Stimulated activated CD4-positive, alpha-beta T cell treated with anti-CD3 and anti-CD28 coated beads, Interleukin-4, amount 100 ng/mL, for 4 hours (primary cell): ENCODE results near the gene ZNF729.
"Not testable (repeated sequence)": the region's sequence is repeated elsewhere in the genome, so short reads cannot be mapped to it uniquely, and the experiment has no call there.

Source experiments
- DNase-seq, 2 experiments: peaks; one replicate each; pipeline ENCODE4 v3.0.0-alpha.2; 2020

ZNF729 gene

DNA sequence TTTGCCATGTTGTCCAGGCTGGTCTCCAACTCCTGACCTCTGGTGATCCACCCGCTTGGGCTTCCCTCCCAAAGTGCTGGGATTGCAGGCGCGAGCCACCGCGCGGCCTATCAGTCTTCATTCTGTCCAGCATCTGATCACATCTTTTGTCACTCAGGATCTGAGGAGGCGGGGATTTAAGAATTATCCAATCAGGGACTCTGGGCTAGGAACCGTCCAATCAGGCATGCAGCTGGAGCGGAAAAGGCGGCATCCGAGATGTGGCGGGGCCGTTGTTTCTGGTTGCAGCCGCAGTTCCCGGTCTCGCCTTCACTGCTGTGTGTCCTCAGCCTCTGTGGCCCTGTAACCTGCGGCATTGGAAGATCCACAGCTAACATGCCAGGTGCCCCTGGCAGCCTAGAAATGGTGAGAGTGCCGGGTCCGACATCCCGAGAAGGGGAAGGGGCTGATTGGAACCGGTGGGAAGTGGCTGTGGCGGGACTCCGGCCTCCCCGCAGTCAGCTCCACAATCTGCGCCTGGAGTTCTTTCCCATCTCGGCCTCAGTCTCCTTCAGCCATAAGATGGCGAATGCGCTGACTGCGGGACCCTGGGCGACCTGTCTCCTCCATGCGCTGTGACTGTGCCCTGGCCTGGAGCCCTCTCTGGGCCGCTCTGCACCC lies at the start of gene ZNF729:
TSS of gene ZNF729 (plus strand) at position 291 of the 660 bp plus-strand sequence. CDS start at position 376, 85 bp downstream.
- DNase-seq, result no peak

DNA sequence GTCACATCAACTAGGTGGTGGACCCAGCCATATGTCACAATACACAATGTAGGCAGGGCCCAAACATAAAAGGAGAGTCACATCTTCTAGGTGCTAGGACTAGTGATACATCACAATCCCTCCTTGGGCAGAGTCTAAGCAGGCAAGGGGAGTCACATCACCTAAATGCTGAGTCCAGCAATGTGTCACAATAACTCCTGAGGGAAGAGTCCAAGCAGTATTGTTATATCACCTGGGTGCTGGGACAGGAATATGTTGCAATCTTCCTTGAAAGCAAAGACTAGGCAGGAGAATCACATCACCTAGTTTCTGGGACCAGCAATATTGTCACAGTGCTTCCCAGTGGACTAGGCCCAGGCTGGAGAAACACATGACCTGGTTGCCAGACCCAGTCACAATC lies 29.4 kb upstream of the ZNF729 start:
- DNase-seq, result no peak

- DNase-seq, result no peak
Measured at GRCh38 chr19:22257381-22257780, 28.9 kb upstream of the ZNF729 start.

GRCh38 chr19:22257916-22258315 lies 28.3 kb upstream of the ZNF729 start:
- no peak for DNase-seq

DNA sequence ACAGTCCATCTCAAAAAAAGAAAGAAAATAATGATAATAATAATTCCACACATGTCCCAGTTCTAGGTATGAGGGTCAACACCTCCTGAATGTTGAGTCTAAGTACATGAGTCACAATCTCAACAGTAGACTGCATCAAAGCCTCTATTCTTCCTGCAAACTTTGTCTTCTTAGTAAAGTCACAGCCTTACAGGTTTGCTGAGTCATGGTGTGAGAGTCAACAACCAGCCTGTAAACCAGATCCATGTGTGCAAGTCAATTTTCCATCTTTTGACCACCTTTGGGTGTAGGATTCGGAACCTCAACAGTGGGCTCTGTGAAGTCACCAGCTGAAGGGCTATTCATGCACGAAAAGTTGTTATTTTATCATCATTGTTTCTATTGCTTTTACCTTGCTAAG lies 25.7 kb upstream of the ZNF729 start:
- no peak for DNase-seq

DNA sequence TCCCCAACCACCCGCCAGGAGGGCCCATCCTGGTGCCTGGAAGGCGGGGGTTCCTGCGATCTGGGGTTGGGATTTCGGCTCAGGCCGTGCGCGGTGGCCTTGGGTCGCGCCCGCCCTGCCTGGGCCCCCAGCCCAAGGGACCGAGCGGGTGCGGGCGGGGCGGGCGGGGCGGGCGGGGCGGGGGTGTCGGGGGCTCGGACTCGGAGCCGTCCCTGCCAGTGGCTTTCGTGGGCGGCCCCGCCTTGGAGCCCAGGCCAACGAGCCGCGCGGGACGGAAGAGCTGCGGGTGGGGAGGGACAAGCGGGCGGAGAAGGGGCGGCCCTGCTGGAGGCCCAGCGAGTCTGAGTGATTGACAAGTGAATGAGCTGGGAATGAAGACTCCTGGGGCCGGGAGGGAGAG lies 24.6 kb upstream of the ZNF729 start:
- DNase-seq, result no peak

DNA sequence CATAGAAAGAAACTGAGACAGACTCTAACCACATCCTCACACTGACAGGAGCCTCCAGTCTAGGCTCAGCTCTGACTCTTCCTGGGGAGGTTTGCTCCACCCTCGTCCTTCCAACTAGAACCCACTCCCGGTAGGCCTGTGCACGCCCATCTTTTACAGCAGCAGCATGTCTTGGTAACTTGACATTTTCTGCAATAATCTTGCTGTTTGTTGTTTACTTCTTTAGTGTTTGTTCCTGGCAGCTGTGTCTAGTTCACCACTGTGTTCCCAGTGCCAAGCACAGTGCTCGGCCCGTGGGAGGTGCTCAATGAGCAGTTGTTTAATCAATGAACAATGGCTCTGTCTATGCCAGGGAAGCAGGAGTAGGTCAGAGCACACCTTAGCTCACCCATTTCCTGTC lies 23.1 kb upstream of the ZNF729 start:
- no peak for DNase-seq

GRCh38 chr19:22321554-22321953 lies 35.3 kb downstream of the ZNF729 start:
- not testable (repeated sequence) for DNase-seq

- DNase-seq, result no peak
Measured at GRCh38 chr19:22326219-22326618, 40.0 kb downstream of the ZNF729 start.

DNA sequence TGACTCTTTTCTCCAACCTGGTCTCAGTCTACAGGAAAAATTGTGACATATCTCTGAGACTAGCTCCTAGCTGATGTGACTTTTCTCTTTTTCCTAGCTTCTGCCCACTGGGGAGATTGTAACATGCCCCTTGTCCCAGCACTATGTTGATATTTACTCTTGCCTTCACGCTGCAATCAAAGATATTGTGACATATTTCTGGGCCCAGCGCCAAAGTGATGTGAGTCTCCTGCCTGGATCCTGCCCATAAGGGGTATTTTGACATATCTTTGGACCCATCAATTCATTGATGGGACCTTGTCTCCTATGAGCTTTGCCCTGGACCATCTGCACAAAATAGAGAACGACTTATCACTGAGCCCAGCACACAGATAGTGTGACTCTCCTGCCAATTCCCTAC lies 41.1 kb downstream of the ZNF729 start:
- DNase-seq, result no peak

GRCh38 chr19:22331521-22331920 lies 45.3 kb downstream of the ZNF729 start:
- no peak for DNase-seq

- no peak for DNase-seq
Measured at GRCh38 chr19:22332924-22333323, 46.7 kb downstream of the ZNF729 start.

DNA sequence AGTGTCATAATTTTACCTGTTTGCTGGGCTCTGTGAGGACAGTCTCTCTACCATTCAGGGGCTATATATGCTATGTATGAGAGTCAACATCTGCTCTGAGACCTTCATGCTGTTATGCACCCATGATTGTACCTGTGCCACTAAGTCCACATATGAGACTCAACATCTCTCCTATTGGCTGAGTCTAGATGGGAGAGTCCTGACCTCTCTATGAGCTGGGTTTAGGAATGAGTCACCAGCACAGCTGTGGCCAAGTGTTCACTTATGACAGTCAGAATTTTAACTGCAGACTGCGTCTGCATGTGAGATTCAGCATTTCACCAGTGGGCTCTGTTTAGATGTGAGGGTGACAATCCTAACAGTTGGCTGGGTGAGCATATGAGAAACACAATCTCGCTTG lies 49.5 kb downstream of the ZNF729 start:
- no peak for DNase-seq

DNA sequence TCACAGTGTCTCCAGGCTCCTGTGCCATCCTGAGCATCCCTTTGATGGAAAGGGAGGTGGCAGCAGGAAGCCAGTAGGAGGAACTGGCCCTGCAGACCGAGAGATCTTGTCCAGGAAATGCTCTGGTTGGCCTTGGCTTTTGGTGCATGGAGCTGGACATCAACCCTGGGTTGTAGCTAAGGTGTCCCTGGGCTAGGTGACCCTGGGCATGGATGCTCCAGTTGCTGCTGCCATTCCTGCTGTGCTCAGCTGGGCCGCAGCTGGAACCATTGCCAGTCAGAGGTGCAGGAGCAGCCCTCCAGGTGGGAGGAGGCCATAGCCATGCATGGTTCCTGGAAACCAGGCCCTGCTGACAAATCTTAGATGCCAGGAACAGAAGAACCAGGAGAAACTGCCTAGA lies 68.4 kb downstream of the ZNF729 start:
- no peak for DNase-seq
